Measurements from ENCODE around the gene NFIA. TPM values are rescaled to one million over a fixed set of nuclear protein-coding genes. Genes with fewer than 3 reads are reported as not detected.

The NFIA gene
- total and polyA plus RNA-seq, 10 of the 15 experiments (the other 5 are each of a cell fraction or from before 2014, with no cell fraction given) = 0.10 to 0.16 TPM; not detected in 8

DNA sequence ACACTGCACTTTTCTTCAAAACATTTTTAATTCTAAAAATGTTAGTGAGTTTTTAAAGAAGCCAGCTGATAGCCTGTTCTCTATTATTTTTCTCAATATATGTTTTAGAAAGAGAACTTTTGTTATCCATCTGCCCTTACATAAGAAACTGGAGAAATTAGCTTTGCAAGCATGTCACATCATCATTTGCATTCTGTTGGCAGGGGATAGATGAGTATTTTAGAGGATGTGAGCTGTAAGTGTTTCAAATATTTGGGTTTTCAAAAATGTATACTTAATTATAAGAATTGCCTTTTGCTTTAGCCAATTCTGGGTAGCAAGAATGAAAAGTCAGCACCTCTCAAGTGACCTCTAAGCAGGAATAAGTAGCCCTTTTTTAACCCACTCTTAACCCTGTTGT is 7.4 kb downstream of the NFIA start:
- no peak for FAIRE-seq
- TF ChIP-seq RB1 (IDR thresholded peaks at IDR 0.05; ENCODE audit: borderline replicate concordance) = no peak
- TF ChIP-seq, protein P1, sequence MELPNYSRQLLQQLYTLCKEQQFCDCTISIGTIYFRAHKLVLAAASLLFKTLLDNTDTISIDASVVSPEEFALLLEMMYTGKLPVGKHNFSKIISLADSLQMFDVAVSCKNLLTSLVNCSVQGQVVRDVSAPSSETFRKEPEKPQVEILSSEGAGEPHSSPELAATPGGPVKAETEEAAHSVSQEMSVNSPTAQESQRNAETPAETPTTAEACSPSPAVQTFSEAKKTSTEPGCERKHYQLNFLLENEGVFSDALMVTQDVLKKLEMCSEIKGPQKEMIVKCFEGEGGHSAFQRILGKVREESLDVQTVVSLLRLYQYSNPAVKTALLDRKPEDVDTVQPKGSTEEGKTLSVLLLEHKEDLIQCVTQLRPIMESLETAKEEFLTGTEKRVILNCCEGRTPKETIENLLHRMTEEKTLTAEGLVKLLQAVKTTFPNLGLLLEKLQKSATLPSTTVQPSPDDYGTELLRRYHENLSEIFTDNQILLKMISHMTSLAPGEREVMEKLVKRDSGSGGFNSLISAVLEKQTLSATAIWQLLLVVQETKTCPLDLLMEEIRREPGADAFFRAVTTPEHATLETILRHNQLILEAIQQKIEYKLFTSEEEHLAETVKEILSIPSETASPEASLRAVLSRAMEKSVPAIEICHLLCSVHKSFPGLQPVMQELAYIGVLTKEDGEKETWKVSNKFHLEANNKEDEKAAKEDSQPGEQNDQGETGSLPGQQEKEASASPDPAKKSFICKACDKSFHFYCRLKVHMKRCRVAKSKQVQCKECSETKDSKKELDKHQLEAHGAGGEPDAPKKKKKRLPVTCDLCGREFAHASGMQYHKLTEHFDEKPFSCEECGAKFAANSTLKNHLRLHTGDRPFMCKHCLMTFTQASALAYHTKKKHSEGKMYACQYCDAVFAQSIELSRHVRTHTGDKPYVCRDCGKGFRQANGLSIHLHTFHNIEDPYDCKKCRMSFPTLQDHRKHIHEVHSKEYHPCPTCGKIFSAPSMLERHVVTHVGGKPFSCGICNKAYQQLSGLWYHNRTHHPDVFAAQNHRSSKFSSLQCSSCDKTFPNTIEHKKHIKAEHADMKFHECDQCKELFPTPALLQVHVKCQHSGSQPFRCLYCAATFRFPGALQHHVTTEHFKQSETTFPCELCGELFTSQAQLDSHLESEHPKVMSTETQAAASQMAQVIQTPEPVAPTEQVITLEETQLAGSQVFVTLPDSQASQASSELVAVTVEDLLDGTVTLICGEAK (IDR thresholded peaks at IDR 0.05; ENCODE audit: borderline replicate concordance) = no peak
- no peak for TF ChIP-seq CBX5 (IDR thresholded peaks at IDR 0.05; ENCODE audit: low read depth)
- TF ChIP-seq, protein P2, sequence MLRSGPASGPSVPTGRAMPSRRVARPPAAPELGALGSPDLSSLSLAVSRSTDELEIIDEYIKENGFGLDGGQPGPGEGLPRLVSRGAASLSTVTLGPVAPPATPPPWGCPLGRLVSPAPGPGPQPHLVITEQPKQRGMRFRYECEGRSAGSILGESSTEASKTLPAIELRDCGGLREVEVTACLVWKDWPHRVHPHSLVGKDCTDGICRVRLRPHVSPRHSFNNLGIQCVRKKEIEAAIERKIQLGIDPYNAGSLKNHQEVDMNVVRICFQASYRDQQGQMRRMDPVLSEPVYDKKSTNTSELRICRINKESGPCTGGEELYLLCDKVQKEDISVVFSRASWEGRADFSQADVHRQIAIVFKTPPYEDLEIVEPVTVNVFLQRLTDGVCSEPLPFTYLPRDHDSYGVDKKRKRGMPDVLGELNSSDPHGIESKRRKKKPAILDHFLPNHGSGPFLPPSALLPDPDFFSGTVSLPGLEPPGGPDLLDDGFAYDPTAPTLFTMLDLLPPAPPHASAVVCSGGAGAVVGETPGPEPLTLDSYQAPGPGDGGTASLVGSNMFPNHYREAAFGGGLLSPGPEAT (IDR thresholded peaks at IDR 0.05; ENCODE audit: low read depth) = no peak
- TF ChIP-seq TCF7 (IDR thresholded peaks at IDR 0.05; ENCODE audit: borderline replicate concordance) = no peak
- TF ChIP-seq, protein P3, sequence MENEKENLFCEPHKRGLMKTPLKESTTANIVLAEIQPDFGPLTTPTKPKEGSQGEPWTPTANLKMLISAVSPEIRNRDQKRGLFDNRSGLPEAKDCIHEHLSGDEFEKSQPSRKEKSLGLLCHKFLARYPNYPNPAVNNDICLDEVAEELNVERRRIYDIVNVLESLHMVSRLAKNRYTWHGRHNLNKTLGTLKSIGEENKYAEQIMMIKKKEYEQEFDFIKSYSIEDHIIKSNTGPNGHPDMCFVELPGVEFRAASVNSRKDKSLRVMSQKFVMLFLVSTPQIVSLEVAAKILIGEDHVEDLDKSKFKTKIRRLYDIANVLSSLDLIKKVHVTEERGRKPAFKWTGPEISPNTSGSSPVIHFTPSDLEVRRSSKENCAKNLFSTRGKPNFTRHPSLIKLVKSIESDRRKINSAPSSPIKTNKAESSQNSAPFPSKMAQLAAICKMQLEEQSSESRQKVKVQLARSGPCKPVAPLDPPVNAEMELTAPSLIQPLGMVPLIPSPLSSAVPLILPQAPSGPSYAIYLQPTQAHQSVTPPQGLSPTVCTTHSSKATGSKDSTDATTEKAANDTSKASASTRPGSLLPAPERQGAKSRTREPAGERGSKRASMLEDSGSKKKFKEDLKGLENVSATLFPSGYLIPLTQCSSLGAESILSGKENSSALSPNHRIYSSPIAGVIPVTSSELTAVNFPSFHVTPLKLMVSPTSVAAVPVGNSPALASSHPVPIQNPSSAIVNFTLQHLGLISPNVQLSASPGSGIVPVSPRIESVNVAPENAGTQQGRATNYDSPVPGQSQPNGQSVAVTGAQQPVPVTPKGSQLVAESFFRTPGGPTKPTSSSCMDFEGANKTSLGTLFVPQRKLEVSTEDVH (IDR thresholded peaks at IDR 0.05; ENCODE audit: low read depth, partially characterized antibody) = no peak
- no peak for TF ChIP-seq POLR2A (IDR thresholded peaks at IDR 0.05; ENCODE audit: low read depth, low read length)
- no peak for TF ChIP-seq IKZF1 (conservative IDR thresholded peaks at IDR 0.05)
- TF ChIP-seq, protein P4, sequence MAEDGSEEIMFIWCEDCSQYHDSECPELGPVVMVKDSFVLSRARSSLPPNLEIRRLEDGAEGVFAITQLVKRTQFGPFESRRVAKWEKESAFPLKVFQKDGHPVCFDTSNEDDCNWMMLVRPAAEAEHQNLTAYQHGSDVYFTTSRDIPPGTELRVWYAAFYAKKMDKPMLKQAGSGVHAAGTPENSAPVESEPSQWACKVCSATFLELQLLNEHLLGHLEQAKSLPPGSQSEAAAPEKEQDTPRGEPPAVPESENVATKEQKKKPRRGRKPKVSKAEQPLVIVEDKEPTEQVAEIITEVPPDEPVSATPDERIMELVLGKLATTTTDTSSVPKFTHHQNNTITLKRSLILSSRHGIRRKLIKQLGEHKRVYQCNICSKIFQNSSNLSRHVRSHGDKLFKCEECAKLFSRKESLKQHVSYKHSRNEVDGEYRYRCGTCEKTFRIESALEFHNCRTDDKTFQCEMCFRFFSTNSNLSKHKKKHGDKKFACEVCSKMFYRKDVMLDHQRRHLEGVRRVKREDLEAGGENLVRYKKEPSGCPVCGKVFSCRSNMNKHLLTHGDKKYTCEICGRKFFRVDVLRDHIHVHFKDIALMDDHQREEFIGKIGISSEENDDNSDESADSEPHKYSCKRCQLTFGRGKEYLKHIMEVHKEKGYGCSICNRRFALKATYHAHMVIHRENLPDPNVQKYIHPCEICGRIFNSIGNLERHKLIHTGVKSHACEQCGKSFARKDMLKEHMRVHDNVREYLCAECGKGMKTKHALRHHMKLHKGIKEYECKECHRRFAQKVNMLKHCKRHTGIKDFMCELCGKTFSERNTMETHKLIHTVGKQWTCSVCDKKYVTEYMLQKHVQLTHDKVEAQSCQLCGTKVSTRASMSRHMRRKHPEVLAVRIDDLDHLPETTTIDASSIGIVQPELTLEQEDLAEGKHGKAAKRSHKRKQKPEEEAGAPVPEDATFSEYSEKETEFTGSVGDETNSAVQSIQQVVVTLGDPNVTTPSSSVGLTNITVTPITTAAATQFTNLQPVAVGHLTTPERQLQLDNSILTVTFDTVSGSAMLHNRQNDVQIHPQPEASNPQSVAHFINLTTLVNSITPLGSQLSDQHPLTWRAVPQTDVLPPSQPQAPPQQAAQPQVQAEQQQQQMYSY (CRISPR knock-in tag; IDR thresholded peaks at IDR 0.05) = no peak
- no peak for TF ChIP-seq TARDBP (IDR thresholded peaks at IDR 0.05; ENCODE audit: borderline replicate concordance)
- Histone ChIP-seq H3K36me3 (ENCODE audit: control insufficient read depth in 2 of 2, insufficient read depth in 2 of 2, low read length in 1 of 2) (no peaks in the 10 kb centered on the region), H3K27me3 (replicated peaks in 1 of 2; ENCODE audit: control insufficient read depth in 2 of 2, insufficient read depth in 2 of 2, low read length in 1 of 2) (peaks cover 0 to 5% of the 10 kb centered on the region in 2 experiments; a peak in 1 of 4 replicates), H2AFZ (ENCODE audit: control insufficient read depth, low read depth, low read length) (no peak overlapping the region), H3K4me1 (ENCODE audit: control insufficient read depth, insufficient read depth, low read length) (no peaks in the 10 kb centered on the region), H3K79me2 (ENCODE audit: control insufficient read depth, insufficient read depth, low read length) (no peaks in the 10 kb centered on the region), H3K27ac (ENCODE audit: control insufficient read depth, insufficient read depth) (no peak overlapping the region), H3K9me3 (replicated peaks; ENCODE audit: control insufficient read depth, insufficient read depth, low read length) (no peaks in the 10 kb centered on the region), H3K4me3 (no peak overlapping the region), H3K4me2 (ENCODE audit: control insufficient read depth, insufficient read depth) (no peak overlapping the region), H4K20me1 (ENCODE audit: control insufficient read depth, insufficient read depth) (no peaks in the 10 kb centered on the region), H3K9ac (ENCODE audit: control insufficient read depth, insufficient read depth, low read length) (no peak overlapping the region)
- no peak for DNase-seq (ENCODE audit: low read depth, low spot score)
- ChIA-PET CTCF (no interaction called here), RAD21 (ENCODE audit: unreplicated experiment) (no interaction called here), POLR2A (no interaction called here), SMC1A (ENCODE audit: uncharacterized antibody, unreplicated experiment) (interaction anchor here (1.4 kb wide), 1 partner anchor 12 kb away, joined by 3 read pairs; no protein-coding TSS in a partner anchor)
- intact Hi-C loops (cut with micrococcal nuclease; ENCODE audit: unreplicated experiment) (no loop called here), in situ Hi-C loops (cut with MboI) (no loop called here)
- no TSS peak for BruUV-seq (replicated peaks)
- no peak for ATAC-seq

All from GM12878 (cell line).